ENCODE measurements around the gene DNAJB6. TPM values are rescaled to one million over a fixed set of nuclear protein-coding genes. Genes with fewer than 3 reads are reported as not detected.

Gene DNAJB6
- polyA plus RNA-seq, 1 experiment, result 188 TPM

DNA sequence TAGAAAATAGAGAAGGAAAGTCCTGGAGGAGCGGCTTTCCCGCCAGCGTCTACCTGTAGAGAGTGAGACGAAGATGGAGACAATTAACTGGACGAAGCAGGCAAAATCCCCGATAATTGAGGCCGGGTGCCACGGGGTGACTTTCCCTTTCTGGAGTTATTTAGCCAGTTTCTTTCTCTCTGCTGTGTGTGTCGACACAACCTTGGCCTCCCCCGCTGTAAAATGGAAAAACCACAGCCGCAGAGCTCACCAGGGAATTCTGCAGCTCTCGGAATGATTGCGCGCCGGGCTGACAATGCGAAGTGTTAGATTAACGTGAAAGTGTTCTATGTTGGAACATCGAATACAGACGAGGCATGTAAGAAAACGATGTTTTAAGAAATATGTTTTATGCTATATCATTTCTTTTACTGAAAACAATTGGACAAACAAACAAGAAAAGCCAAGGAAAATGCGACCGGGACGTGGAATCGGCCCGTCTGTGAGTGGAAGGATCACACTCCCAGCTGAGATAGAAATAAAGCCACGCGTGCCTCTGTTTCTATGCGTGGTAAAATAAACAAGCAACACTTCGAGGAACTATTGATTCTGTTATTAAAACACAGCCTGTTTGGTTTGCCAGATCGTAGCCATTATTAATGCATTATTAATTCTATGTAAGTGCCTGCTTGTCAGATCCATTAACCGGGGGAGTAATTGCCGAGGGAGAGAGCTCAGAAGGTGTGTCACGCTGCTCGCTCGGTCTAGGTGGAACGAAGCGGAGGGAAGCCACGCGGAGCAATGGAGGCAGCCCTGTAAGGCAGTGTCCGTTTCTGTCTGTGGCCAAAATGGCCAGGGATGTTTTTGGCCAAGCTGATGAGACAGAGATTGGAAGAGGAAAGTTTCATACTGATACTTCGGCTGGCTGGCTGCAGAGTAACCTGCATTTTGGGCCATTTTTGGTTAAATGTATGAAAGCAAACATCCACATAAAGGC is 129.4 kb downstream of the DNAJB6 start:
- no peak overlapping the region for H3K4me3 ChIP-seq (ENCODE audit: low read depth, low read length)
- CTCF ChIA-PET, result interaction anchor here (1.0 kb wide), 1 partner anchor 8 kb away, joined by 3 read pairs; no protein-coding TSS in a partner anchor
- DNase-seq (ENCODE audit: low read depth, low spot score), result no peak
- TF ChIP-seq, protein P1, sequence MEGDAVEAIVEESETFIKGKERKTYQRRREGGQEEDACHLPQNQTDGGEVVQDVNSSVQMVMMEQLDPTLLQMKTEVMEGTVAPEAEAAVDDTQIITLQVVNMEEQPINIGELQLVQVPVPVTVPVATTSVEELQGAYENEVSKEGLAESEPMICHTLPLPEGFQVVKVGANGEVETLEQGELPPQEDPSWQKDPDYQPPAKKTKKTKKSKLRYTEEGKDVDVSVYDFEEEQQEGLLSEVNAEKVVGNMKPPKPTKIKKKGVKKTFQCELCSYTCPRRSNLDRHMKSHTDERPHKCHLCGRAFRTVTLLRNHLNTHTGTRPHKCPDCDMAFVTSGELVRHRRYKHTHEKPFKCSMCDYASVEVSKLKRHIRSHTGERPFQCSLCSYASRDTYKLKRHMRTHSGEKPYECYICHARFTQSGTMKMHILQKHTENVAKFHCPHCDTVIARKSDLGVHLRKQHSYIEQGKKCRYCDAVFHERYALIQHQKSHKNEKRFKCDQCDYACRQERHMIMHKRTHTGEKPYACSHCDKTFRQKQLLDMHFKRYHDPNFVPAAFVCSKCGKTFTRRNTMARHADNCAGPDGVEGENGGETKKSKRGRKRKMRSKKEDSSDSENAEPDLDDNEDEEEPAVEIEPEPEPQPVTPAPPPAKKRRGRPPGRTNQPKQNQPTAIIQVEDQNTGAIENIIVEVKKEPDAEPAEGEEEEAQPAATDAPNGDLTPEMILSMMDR (IDR thresholded peaks at IDR 0.05; ENCODE audit: low read depth, low read length), result no peak
- peaks cover 36% of the 10 kb centered on the region for H3K9me3 ChIP-seq (ENCODE audit: control insufficient read depth, insufficient read depth, low read length)
- H3K27ac ChIP-seq (ENCODE audit: low read depth, low read length), result no peak overlapping the region
- H3K27me3 ChIP-seq (ENCODE audit: control insufficient read depth, insufficient read depth, low read length), result peaks cover 19% of the 10 kb centered on the region
- POLR2A ChIA-PET, result no interaction called here

DNA sequence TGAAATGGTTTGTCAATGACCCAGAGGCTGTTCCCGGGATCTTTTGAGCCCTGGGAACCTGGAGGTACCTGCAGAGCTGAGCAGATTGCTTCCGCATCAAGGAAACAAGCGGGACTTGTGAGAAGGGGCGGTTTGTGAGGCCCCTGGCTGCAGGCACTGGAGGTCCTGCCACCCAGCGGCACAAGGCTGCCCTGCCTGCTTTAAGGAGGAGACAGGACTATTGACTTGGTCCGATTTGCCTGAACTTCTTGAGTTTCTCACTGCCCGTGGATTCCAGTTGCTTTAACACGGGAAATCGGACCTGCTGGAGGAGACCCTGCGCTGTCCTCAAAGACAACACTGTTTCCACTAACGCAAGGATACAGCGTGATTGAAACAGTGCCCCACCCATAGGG is 130.1 kb downstream of the DNAJB6 start:
- H3K4me3 ChIP-seq (ENCODE audit: low read depth, low read length), result no peak overlapping the region
- CTCF ChIA-PET, result no interaction called here
- POLR2A ChIA-PET, result no interaction called here
- no peak overlapping the region for H3K27ac ChIP-seq (ENCODE audit: low read depth, low read length)
- H3K27me3 ChIP-seq (ENCODE audit: control insufficient read depth, insufficient read depth, low read length), result peaks cover 19% of the 10 kb centered on the region
- H3K9me3 ChIP-seq (ENCODE audit: control insufficient read depth, insufficient read depth, low read length), result peaks cover 40% of the 10 kb centered on the region
- no peak for DNase-seq (ENCODE audit: low read depth, low spot score)
- TF ChIP-seq, protein P1 (IDR thresholded peaks at IDR 0.05; ENCODE audit: low read depth, low read length), result no peak

Other genes with a start within 250 kb of the DNAJB6 start
- 60.6 and 71.2 TPM in 2 replicates for gene UBE3C, start 198.1 kb upstream of the DNAJB6 start, polyA plus RNA-seq (2011; rRNA removed)